GM23338 (cell line): ENCODE measurements around the gene F13A1.

Experiments used
- EZH2 ChIP-seq: fragments of 200-600 bp; sonication (generic); IDR thresholded peaks from one replicate; pipeline ENCODE4 v1.8.0; 2017; ENCODE audit warnings: antibody characterized with exemption, mild to moderate bottlenecking, low read depth; ENCODE audit not compliant: unreplicated experiment
- EZH2phosphoT487 ChIP-seq: fragments of 200-600 bp; sonication (generic); IDR thresholded peaks from one replicate; pipeline ENCODE4 v1.8.1; 2018; ENCODE audit warnings: antibody characterized with exemption; ENCODE audit not compliant: unreplicated experiment
- POLR2AphosphoS5 ChIP-seq: IDR thresholded peaks from 2 replicates; pipeline ENCODE4 v1.6.1; 2016; ENCODE audit warnings: antibody characterized with exemption, low read depth
- TF ChIP-seq, protein P1 (sequence below), 2 experiments: fragments of 200-600 bp in 1 of 2; sonication (generic) in 1 of 2; conservative IDR thresholded peaks; 2 replicates each; pipeline versions ENCODE4 v1.5.1 to v1.6.1; 2016 to 2017; ENCODE audit warnings: antibody characterized with exemption in 2 of 2, low read depth in 2 of 2, mild to moderate bottlenecking in 2 of 2, moderate library complexity in 1 of 2
- TF ChIP-seq, protein P2 (sequence below): IDR thresholded peaks from one replicate; pipeline ENCODE4 v1.6.1; 2018; ENCODE audit warnings: antibody characterized with exemption; ENCODE audit not compliant: unreplicated experiment

DNA sequence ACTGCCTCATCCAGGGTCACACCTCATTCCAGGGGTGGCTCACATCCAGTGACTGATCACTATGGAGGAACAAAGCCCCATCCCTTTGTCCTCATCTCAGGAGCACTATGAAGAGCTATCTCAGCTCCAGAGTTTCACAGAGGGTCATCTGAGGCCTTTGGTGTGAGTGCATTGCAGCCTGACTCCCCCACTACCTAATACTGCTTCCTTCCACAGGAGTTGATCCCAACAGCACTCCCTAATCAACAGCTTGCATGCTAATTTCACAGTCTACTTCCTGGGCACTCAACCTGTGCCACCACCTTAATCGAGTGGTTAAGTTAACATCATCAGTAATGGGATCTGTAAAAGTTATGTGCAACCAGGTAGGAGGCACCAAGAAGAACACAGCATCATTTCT, 37.7 kb downstream of the F13A1 start:
- no peak for TF ChIP-seq EZH2phosphoT487
- no peak for TF ChIP-seq POLR2AphosphoS5
- TF ChIP-seq, protein P1, sequence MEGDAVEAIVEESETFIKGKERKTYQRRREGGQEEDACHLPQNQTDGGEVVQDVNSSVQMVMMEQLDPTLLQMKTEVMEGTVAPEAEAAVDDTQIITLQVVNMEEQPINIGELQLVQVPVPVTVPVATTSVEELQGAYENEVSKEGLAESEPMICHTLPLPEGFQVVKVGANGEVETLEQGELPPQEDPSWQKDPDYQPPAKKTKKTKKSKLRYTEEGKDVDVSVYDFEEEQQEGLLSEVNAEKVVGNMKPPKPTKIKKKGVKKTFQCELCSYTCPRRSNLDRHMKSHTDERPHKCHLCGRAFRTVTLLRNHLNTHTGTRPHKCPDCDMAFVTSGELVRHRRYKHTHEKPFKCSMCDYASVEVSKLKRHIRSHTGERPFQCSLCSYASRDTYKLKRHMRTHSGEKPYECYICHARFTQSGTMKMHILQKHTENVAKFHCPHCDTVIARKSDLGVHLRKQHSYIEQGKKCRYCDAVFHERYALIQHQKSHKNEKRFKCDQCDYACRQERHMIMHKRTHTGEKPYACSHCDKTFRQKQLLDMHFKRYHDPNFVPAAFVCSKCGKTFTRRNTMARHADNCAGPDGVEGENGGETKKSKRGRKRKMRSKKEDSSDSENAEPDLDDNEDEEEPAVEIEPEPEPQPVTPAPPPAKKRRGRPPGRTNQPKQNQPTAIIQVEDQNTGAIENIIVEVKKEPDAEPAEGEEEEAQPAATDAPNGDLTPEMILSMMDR (conservative IDR thresholded peaks at IDR 0.05; ENCODE audit: low read depth in 2 of 2) = no peak
- TF ChIP-seq, protein P2, sequence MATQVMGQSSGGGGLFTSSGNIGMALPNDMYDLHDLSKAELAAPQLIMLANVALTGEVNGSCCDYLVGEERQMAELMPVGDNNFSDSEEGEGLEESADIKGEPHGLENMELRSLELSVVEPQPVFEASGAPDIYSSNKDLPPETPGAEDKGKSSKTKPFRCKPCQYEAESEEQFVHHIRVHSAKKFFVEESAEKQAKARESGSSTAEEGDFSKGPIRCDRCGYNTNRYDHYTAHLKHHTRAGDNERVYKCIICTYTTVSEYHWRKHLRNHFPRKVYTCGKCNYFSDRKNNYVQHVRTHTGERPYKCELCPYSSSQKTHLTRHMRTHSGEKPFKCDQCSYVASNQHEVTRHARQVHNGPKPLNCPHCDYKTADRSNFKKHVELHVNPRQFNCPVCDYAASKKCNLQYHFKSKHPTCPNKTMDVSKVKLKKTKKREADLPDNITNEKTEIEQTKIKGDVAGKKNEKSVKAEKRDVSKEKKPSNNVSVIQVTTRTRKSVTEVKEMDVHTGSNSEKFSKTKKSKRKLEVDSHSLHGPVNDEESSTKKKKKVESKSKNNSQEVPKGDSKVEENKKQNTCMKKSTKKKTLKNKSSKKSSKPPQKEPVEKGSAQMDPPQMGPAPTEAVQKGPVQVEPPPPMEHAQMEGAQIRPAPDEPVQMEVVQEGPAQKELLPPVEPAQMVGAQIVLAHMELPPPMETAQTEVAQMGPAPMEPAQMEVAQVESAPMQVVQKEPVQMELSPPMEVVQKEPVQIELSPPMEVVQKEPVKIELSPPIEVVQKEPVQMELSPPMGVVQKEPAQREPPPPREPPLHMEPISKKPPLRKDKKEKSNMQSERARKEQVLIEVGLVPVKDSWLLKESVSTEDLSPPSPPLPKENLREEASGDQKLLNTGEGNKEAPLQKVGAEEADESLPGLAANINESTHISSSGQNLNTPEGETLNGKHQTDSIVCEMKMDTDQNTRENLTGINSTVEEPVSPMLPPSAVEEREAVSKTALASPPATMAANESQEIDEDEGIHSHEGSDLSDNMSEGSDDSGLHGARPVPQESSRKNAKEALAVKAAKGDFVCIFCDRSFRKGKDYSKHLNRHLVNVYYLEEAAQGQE = no peak
- no peak for TF ChIP-seq EZH2
